NCI-H146 treated with DMSO at 0.1 percent for 48 hours (cell line): ENCODE measurements around the gene SIX6.
"Not testable (repeated sequence)": the region's sequence is repeated elsewhere in the genome, so short reads cannot be mapped to it uniquely, and the experiment has no call there.

ENCODE experiments used
- DNase-seq: peaks from one replicate; lab custom pipeline; 2025; ENCODE audit not compliant: unreplicated experiment; lab: John Stamatoyannopoulos, UW

The SIX6 gene

DNA sequence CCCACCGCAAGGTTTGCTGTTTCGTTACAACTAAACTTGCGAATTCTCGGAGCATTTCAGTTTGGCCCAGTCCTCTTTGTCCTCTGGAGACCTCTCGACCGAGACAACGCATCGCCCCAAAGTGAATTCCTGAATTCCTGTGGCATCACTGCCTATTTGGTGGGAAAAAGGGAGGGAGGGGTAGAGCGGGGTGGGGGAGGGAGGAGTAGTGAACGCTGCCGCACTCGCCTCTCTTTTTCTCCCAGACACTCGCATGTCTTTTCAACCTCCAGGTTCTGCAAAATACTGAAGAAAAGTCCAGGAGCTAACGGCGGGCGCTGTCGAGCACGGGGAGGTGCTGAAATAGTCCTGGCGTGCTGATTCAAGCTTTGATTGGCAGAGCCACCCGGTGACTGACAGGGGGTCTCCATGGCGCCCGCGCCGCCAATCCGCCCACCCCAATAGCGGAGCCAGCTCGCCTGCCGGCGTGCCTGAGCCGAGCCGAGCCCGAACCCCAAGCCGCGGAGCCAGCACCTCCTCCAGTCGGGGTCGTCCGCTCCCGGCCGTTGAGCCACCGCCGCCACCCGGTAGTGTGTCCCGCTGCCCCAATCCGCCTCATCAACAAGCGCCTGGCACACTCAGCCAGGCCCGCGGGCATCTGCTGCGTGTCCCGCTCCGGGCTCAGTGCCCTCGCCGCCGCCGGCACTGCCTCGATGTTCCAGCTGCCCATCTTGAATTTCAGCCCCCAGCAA, at the start of gene SIX6:
SIX6 (plus strand) TSS at position 440 of the 731 bp plus-strand sequence; CDS start at position 693, 253 bp downstream.
- DNase-seq, result no peak

DNA sequence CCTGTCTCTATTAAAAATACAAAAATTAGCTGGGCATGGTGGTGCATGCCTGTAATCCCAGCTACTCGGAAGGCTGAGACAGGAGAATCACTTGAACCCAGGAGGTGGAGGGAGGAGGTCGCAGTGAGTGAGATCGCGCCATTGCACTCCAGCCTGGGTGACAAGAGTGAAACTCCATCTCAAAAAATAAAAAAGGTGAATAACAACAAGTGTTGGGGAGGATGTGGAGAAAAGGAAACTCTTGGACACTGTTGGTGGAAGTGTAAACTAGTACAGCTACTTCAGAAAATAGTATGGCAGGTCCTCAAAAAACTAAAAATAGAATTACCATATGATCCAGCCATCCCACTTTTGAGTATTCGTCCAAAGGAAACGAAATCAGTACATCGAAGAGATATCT, 28.7 kb upstream of the SIX6 start:
- not testable (repeated sequence) for DNase-seq

DNA sequence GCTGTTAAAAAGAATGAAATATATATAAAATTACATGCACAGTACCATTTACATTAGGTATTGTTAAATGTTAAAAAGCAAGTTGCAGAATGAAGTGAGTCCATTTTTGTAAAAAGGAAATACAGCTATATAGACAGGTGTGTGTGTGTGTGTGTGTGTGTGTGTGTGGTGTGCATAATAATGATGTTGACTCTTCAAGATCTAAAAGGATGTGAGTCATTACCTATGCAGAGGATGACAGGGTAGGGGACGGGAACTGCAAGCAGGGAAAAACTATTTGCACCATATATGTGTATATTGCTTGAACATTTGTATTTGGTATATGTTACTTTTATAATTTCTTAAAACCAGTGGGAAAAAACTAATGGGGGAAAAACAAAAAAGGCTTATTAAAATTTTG, 26.2 kb upstream of the SIX6 start:
- DNase-seq, result no peak

DNA sequence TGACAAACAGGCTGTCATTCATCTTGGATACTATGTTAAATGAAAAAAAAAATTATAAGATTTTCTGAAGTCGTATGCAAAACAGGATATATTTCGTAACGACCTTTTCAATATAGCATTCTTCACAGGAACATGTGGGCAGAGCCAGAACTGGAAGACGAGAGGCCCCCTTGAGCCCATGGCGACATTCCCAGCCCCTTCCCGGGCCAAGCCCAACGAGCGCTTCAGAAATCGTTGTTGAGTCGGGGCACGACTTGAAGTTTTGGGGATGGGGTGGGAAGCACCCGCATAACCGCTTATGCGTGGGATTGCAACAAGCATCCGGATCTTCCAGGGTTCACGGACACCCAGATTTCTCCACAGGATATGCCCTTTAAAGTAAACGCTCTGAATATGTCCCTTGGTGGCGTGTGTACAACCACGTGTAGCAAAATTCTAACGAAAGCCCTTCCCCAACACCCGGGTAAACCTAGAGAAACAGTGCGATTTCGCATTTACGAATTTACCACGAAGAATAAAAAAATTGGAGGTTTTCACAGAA, 23.8 kb upstream of the SIX6 start:
- DNase-seq, result no peak

DNA sequence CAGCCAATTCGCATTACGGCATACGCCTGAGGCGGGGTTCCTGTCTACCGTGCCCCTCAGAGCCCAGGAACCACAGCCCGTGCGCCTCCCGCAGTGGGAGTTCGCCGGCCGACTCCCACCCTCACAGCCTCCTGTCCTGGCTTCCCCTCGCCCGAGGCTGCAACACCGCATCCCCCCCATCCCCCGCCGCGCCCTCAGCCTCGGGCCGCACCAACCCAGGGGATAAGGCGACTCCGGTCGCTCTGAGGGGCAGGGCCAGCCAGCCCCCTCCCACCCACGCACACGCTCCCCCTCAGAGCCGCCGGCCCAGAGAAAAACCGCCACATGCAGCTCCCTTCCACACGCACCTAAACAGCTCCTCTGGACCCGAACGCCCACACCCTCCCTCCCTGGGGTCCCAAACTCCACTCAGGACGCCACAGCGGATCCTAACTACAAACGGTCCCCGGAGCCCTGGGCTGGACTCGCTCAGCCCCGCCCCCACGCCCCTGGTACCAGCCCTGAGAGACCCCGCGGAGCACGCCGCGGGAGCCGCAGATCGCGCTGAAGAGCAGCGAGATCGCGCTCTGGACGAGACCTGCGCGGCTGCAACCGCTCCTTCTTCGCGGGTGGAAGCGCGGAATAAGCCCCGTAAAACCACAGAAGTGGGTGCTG, 23.2 kb upstream of the SIX6 start, which contains the start of gene C14orf39:
C14orf39 (minus strand) TSS at position 466 of the 654 bp plus-strand sequence. CDS start 985 bp downstream, outside the sequence.
- DNase-seq, result no peak

DNA sequence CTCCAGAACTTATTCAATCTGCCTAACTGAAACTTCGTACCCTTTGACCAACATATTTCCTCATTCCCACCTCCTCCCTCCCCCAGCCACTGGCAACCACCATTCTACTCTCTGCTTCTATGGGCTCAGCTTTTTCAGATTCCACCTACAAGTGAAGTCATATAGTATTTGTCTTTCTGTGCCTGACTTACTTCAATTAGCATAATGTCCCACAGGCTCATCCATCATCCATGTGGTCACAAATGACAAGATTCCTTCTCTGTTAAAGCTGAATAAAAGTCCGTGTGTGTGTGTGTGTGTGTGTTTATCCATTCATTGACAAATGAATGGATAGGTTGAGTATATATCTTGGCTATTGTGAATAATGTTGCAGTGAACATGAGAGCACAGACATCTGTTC, 21.7 kb upstream of the SIX6 start:
- no peak for DNase-seq

DNA sequence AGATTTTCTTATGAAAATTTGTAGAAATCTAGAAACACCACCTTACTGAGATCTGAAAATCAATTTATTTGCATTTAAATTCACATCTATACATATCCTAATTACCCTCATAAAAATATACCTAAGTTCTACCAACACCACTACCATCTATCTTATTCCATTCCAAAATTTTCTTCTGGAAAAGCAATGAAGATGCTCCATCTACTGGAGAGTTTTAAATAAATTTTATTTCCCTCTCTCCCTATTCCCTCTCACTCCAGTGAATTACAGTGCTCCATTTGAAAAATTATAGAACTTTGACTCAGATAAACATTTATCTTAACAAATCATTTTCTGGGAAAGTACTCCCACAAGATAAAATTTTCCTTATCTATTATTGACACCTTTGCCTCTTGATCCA, 20.8 kb upstream of the SIX6 start:
- DNase-seq, result peak; percentile 19

DNA sequence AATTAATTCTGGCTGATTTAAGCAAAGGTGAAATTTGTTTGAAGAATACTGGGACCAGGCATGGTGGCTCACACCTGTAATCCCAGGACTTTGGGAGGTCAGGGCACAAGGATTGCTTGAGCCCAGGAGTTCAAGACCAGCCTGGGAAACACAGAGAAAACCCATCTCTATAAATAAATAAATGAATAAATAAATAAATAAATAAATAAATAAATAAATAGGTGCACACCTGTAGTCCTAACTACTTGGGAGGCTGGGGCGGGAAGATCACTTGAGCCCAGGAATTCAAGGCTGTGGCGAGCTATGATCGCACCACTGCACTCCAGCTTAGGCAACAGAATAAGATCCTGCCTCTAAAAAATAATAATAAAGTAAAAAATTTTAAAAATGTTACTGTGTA, 18.7 kb upstream of the SIX6 start:
- no peak for DNase-seq

DNA sequence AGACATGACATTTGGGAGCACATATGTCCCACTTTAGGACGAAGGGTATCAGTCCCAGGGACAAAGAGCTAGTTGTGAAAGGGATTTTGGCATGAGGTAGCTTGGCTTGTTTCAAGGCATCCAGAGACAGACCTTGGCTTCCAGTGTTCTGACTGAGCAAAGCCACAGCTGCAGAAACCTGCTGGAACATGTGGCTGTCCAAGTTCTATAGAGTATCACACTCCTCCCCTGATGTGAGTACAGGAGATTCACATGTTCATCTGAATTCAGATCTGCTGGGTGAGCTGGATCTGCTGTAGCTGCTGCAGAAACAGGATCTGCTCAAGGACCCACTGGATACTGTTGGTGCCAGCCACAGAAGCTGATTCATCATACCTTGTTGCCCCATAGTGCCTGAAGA, 13.0 kb upstream of the SIX6 start:
- DNase-seq, result no peak

DNA sequence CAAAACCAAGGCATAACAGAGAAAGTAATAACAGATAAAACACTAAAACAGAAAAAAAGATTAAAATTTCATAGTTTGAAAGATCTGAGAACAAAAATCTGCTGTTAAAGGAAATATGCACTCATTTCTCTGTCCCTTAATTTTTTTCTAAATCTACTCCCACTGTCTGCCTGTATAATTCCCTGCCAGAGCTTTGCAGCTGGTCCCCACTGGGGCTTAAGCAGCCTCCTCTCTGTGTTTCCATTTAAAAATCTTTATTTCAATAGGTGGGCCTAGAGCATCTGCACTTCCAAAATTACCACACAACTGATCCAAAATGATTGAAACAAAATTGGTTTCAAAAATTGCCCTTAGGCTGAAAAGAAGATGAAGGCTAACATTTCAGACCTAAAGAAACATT, 6.4 kb upstream of the SIX6 start:
- no peak for DNase-seq

DNA sequence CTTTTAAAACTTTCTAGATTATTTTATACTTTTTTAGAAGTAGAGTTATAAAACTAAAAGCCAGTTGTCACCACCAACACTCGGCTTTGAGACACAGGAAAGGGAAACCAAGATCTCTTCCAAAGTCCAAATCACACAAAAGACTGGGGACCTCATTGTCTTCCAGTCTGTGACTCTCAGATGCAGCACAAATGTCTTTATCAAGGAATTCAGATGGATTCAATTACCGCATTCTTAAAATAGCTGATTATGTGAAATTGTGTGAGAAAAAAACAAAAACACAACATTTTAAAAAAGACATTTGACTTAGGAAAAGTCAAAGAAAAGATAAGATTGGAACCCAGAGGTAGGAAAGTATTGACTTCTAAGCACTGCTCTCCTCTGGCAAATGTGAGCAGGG, 3.5 kb upstream of the SIX6 start:
- no peak for DNase-seq

DNA sequence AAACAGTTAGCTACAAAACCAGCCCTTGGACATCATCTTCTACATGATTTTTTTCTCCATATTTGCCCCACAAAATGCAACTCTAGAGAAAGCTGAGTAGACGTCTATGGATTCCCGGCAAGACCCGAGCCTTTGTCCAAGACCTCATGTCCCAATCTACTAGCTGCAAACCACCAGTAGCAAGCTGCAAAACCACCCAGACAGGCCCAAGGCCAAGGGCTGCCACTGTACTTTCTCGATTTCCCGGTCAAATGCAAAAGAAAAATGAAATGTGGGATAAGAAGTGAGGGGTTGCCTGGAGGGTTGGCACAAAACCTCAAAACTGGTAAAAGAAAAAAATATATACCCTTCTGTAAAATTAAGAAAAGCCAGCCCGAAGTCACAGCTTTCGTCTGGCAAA, 2.9 kb upstream of the SIX6 start:
- no peak for DNase-seq

DNA sequence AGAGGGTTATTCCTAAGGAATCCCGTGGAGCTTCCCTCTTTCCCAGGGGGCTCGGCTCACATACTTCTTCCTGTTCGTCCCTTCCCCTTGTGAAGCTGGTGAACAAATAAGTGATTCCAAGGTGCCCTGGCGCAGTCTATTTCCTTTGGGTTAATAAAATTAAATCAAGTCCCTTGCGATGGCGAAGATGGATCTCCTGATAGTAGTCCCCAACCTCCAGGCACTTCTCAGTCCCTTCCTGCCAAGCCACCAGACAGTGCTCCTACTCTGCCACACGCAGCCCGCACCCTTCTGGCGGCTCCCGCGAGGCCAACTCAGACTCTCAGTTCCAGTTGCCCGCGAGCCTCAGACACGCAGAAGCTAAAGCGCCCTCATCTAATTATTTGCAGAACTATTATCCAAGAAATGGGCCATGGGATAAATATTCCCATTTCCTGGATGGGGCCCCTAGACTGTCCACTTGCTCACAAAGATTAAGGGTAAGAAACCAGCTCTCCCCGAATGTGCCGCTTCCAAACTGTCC, 2.4 kb upstream of the SIX6 start:
- no peak for DNase-seq

DNA sequence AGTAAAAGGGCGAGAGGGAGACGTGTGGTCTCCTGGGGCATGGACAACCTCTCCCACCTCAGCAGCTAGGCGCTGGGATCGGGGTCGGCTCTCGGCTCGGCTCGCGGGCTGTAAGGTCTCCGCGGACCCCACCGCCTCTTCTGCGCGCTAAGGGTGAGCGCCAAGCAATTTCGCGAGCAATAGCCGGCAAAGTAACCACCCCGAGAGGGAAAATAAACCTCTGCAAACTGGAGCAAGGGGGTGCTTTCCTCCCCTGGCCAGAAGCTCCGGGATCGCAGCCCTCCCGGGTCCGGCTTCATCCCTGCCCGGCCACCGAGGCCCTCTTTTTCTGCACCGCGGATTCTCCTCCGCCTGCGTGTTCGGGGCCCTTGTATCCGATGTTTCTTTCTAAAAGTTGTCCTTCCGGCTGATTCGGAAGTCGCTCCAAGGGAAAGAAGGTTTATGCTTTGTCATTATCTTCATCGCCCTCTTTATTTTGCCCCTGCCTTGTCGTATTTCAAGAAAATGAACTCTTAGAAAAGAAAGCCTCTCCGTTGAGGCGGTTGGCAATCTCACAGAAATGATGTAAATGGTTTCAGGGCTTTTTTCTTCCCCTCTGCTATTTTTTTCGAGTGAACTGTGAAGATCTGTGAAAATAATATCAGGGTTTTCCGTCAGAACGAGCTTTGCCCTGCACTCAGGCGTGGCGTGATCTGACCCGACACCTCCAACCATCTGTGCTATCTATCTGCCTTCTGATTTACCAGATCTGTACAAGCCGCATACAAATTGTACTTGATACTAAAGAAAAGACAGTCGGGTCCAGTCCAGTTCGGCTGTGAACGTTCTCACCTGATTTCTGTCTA, 1.7 kb upstream of the SIX6 start:
- no peak for DNase-seq

DNA sequence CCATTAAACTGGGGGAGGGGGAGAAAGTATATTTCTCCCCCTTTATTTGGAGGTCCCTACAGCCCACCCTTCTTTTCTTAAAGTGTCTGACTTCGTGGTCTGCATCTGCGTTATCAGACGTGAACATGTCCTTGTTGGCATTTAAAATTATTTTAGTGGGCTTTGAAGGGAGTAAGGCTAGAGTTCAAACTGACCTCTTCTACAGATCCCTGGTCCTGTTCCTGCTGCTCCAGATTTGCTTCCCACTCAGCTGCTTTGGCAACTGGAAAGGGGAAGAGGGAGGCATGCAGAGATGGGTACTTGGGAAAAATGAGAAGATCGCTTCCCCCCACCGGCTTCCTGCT, 611 bp upstream of the SIX6 start:
- no peak for DNase-seq

DNA sequence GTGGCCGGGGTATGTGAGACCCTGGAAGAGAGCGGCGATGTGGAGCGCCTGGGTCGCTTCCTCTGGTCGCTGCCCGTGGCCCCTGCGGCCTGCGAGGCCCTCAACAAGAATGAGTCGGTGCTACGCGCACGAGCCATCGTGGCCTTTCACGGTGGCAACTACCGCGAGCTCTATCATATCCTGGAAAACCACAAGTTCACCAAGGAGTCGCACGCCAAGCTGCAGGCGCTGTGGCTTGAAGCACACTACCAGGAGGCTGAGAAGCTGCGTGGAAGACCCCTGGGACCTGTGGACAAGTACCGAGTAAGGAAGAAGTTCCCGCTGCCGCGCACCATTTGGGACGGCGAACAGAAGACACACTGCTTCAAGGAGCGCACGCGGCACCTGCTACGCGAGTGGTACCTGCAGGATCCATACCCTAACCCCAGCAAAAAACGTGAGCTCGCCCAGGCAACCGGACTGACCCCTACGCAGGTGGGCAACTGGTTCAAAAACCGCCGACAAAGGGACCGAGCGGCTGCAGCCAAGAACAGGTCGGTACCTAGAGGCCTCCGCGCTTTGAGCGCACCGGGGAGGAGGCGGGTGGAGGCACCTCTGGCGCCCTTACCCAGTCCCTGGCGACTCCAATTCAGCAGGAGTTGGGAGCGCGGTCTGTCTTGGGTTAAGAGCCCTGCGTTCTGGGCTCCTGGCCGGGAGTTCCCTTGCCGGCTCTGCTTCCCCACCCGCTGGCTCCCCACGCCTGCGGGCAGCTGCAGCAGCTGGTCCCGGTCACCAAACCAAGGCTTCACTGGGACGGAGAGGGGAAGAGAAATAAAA, 700 bp downstream of the SIX6 start:
- no peak for DNase-seq

DNA sequence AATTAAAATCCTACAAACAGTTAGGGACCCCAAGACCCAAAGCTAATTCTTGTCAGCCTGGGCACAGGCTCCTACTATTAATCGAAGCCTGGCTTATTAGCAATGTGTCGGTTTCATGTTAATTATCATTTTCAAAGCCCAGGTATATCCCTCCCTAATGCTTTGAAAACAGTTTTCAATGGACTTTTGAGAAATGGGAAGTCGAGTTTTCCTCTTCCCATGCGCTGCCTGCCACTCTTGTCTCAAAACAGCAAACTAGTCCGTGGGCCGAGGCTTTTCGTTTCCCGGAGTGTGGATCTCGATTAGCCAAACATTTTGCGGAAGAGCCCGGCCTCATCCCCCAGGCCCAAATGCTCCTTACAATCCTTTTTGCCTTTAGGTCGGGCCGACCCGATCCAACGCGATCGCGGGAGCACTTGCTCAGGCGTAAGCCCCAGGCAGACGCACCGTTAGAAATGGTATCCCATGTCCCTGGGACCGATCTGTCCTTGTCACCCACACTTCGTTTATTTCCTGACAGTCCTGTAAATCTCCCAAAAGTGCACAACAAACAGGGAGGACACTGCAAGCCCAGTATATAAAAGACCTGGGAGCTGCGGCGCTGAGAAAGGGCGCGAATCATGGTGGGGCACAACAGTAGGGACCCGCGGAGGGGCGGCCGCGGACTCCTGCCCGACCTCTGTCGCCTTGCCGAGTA, 1.5 kb downstream of the SIX6 start:
- DNase-seq, result no peak

DNA sequence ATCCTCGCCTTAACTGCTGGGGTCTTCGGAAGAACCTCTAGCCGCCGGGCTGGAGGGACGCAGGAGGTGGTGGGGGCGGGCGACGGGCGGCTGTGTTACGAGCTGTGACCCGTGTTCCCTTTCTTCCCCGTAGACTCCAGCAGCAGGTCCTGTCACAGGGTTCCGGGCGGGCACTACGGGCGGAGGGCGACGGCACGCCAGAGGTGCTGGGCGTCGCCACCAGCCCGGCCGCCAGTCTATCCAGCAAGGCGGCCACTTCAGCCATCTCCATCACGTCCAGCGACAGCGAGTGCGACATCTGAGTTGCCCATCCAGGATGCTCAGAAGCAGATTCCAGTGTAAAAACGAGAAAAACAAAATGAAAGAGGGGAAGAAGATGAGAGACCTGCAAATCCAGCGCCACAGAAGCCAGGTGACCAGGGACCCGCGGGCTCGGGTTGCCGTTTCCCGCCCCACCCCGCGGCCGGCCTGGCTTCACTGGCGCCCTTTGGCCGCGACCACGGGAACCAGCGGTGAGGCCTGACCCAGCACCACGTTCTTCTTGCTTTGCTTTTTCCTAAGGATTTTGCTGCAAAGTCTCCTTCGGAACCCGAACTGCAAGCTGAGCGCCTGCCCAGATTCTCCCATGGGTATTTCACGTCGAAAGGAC, 2.1 kb downstream of the SIX6 start:
- no peak for DNase-seq

DNA sequence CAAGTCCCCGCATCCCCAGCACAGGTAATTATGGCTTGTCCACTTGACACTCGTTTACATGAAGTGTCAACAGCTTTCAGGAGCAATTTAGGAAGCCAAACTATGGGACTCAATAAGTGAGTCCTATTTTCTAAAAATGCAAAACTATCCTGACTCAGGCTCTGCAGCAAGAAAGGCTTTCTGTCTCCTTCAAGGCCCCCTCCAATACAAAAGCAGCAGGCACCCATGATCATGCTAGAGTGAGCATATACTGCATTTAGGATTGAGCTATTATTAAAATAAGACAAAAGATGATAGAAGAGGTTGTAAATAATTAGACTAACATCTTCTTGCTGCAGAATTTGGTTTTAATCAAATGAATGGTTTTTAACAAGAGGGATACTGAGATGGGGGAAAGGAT, 3.2 kb downstream of the SIX6 start:
- DNase-seq, result no peak
